Measurements from ENCODE around the gene FAM83E. TPM values are rescaled to one million over a fixed set of nuclear protein-coding genes. Genes with fewer than 3 reads are reported as not detected.

The FAM83E gene
- total and polyA plus RNA-seq, 10 of the 15 experiments (the other 5 are each of a cell fraction or from before 2014, with no cell fraction given): 0.14 to 2.5 (median 0.33) TPM; not detected in 4

- TF ChIP-seq, protein P1, sequence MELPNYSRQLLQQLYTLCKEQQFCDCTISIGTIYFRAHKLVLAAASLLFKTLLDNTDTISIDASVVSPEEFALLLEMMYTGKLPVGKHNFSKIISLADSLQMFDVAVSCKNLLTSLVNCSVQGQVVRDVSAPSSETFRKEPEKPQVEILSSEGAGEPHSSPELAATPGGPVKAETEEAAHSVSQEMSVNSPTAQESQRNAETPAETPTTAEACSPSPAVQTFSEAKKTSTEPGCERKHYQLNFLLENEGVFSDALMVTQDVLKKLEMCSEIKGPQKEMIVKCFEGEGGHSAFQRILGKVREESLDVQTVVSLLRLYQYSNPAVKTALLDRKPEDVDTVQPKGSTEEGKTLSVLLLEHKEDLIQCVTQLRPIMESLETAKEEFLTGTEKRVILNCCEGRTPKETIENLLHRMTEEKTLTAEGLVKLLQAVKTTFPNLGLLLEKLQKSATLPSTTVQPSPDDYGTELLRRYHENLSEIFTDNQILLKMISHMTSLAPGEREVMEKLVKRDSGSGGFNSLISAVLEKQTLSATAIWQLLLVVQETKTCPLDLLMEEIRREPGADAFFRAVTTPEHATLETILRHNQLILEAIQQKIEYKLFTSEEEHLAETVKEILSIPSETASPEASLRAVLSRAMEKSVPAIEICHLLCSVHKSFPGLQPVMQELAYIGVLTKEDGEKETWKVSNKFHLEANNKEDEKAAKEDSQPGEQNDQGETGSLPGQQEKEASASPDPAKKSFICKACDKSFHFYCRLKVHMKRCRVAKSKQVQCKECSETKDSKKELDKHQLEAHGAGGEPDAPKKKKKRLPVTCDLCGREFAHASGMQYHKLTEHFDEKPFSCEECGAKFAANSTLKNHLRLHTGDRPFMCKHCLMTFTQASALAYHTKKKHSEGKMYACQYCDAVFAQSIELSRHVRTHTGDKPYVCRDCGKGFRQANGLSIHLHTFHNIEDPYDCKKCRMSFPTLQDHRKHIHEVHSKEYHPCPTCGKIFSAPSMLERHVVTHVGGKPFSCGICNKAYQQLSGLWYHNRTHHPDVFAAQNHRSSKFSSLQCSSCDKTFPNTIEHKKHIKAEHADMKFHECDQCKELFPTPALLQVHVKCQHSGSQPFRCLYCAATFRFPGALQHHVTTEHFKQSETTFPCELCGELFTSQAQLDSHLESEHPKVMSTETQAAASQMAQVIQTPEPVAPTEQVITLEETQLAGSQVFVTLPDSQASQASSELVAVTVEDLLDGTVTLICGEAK (IDR thresholded peaks at IDR 0.05; ENCODE audit: borderline replicate concordance): no peak
- TF ChIP-seq, protein P2, sequence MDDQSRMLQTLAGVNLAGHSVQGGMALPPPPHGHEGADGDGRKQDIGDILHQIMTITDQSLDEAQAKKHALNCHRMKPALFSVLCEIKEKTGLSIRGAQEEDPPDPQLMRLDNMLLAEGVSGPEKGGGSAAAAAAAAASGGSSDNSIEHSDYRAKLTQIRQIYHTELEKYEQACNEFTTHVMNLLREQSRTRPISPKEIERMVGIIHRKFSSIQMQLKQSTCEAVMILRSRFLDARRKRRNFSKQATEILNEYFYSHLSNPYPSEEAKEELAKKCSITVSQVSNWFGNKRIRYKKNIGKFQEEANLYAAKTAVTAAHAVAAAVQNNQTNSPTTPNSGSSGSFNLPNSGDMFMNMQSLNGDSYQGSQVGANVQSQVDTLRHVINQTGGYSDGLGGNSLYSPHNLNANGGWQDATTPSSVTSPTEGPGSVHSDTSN (IDR thresholded peaks at IDR 0.05; ENCODE audit: insufficient replicate concordance, low read depth, low read length): no peak
- TF ChIP-seq E4F1 (IDR thresholded peaks at IDR 0.05; ENCODE audit: borderline replicate concordance, partially characterized antibody) (no peak), ZNF217 (IDR thresholded peaks at IDR 0.05) (no peak), NFXL1 (IDR thresholded peaks at IDR 0.05; ENCODE audit: borderline replicate concordance) (no peak)
Measured at GRCh38 chr19:48663667-48664066, 48.8 kb upstream of the FAM83E start (continued).

All from GM12878 (cell line).